A549 (cell line): ENCODE measurements around the gene CDH22.

Experiments
- CTCF ChIP-seq: fragments of >200 bp; sonication (Bioruptor Twin); formaldehyde crosslinking; IDR thresholded peaks from 3 replicates; pipeline ENCODE4 v1.5.1; 2016
- ESRRA ChIP-seq: fragments of 150-350 bp; IDR thresholded peaks from 2 replicates; pipeline ENCODE4 v1.6.1; 2014; ENCODE audit warnings: mild to moderate bottlenecking, low read length, borderline replicate concordance
- POLR2A ChIP-seq: IDR thresholded peaks from 2 replicates; pipeline ENCODE4 v1.6.1; 2012; ENCODE audit warnings: mild to moderate bottlenecking, low read length
- ZC3H11A ChIP-seq: fragments of 450-650 bp; IDR thresholded peaks from 2 replicates; pipeline ENCODE4 v1.6.1; 2014; ENCODE audit warnings: antibody characterized with exemption, mild to moderate bottlenecking

DNA sequence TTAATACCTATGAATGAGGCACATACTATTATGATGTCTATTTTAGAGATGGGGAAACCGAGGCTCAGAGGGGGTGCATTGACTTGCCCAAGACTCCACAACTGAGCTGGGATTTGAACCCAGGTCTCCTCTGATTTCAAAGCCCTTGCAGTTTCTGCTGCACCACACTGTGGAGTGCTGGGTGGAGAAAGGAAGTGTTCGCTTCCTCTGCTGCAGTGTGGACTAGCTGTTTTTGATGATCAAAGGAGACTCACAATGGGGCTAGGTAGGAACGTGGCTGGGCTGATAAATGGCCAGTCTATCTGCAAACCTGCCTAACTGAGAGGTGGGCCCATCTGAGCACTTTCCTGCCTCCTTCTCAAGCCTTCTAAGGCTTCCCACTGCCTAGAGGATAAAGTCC lies 102.9 kb downstream of the CDH22 start:
- TF ChIP-seq CTCF (no peak), ESRRA (no peak), POLR2A (no peak), ZC3H11A (no peak)
